Measurements from ENCODE around the gene SLC13A2.

DNA sequence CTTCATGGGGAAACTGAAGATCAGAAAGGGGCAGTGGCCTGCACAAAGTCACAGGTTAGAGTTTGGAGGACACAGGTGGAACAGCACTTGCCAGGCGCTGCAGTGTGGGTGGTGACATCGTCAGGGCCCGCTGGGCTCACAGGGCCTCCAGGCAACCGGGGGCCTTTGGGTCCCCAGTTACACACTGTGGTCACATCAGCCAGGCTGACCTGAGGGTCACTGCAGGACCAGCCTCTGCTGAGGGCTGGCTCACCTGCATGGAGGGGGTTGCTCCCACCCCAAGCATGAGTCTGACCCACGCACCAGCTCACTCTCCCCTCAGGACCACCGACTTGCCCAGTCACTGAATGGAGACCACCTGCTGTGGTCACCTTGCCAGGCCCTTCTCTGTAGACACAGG is 49.7 kb downstream of the SLC13A2 start:
- TF ChIP-seq MAX (IDR thresholded peaks at IDR 0.05; ENCODE audit: insufficient read depth, insufficient read length) (no peak), POLR2A (IDR thresholded peaks at IDR 0.05; ENCODE audit: low read depth, low read length) (no peak), GATA2 (IDR thresholded peaks at IDR 0.05; ENCODE audit: insufficient read depth, insufficient read length, low read depth, low read length) (no peak), JUN (IDR thresholded peaks at IDR 0.05; ENCODE audit: borderline replicate concordance, insufficient read depth, insufficient read length, low read depth) (no peak), POLR2AphosphoS5 (IDR thresholded peaks at IDR 0.05; ENCODE audit: insufficient read depth, low read depth, low read length) (no peak), MYC (IDR thresholded peaks at IDR 0.05; ENCODE audit: low read depth, low read length) (no peak)
- TF ChIP-seq, protein P1, sequence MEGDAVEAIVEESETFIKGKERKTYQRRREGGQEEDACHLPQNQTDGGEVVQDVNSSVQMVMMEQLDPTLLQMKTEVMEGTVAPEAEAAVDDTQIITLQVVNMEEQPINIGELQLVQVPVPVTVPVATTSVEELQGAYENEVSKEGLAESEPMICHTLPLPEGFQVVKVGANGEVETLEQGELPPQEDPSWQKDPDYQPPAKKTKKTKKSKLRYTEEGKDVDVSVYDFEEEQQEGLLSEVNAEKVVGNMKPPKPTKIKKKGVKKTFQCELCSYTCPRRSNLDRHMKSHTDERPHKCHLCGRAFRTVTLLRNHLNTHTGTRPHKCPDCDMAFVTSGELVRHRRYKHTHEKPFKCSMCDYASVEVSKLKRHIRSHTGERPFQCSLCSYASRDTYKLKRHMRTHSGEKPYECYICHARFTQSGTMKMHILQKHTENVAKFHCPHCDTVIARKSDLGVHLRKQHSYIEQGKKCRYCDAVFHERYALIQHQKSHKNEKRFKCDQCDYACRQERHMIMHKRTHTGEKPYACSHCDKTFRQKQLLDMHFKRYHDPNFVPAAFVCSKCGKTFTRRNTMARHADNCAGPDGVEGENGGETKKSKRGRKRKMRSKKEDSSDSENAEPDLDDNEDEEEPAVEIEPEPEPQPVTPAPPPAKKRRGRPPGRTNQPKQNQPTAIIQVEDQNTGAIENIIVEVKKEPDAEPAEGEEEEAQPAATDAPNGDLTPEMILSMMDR (IDR thresholded peaks at IDR 0.05; ENCODE audit: extremely low read depth in 1 of 2, insufficient read depth in 1 of 2, low read depth in 1 of 2, low read length in 2 of 2): no peak
